Progenitor cell of endocrine pancreas (in vitro differentiated cells): ENCODE measurements around the gene CHORDC1. TPM values are rescaled to one million over a fixed set of nuclear protein-coding genes. Genes with fewer than 3 reads are reported as not detected.
A peak's percentile ranks its signal among the peaks of the same experiment; 100 is the strongest.

Source experiments
- DNase-seq: peaks from one replicate; pipeline ENCODE4 v3.0.0; 2021; ENCODE audit warnings: low spot score; ENCODE audit not compliant: unreplicated experiment
- H3K27ac Mint-ChIP-seq: 2 replicates; pipeline ENCODE4 v1.8.0; 2021; ENCODE audit warnings: mild to moderate bottlenecking, moderate library complexity, mixed read lengths
- H3K27me3 Mint-ChIP-seq: 2 replicates; pipeline ENCODE4 v1.8.0; 2021; ENCODE audit warnings: mixed read lengths
- H3K36me3 Mint-ChIP-seq: 2 replicates; pipeline ENCODE4 v1.8.0; 2022; ENCODE audit warnings: mixed read lengths; ENCODE audit not compliant: insufficient read depth
- H3K4me1 Mint-ChIP-seq: 2 replicates; pipeline ENCODE4 v1.8.0; 2021; ENCODE audit warnings: low read depth, mixed read lengths
- H3K4me3 Mint-ChIP-seq: 2 replicates; pipeline ENCODE4 v1.8.0; 2021; ENCODE audit warnings: low read depth, mild to moderate bottlenecking, moderate library complexity, mixed read lengths
- H3K9me3 Mint-ChIP-seq: 2 replicates; pipeline ENCODE4 v1.8.0; 2021; ENCODE audit warnings: low read depth, mixed read lengths
- total RNA-seq: library from RNA; stranded (reverse); gene quantifications from 2 replicates; pipeline ENCODE4 v1.2.1, GENCODE V29; 2021
- TF ChIP-seq, protein P1 (sequence below): fragments of 200-600 bp; sonication (generic); IDR thresholded peaks from one replicate; pipeline ENCODE4 v1.5.0; 2021; ENCODE audit warnings: antibody characterized with exemption, mild to moderate bottlenecking; ENCODE audit not compliant: unreplicated experiment

Gene CHORDC1
- total RNA-seq, 1 donor from 2014 or later = 56.8 TPM

DNA sequence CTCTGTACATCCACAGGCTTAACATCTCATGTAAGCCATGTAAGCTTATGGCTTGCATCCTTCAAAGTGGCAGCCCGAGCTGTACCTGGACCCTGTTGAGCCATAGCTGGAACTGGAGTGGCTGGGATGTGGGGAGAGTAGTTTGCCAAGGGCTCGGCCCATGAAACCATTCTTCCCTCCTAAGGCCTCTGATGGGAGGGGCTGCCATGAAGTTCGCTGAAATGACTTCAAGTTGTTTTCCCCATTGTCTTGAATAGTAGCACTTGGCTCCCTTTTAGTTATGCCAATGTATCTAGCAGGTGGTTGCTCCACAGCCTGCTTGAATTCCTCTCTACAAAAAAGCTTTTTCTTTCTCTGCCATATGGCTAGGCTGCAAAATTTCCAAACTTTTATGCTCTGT is 5.2 kb upstream of the CHORDC1 start:
- H3K27ac Mint-ChIP-seq = no peak overlapping the region
- no peaks in the 10 kb centered on the region for H3K36me3 Mint-ChIP-seq
- DNase-seq = no peak
- H3K9me3 Mint-ChIP-seq = peaks cover 5% of the 10 kb centered on the region
- peaks cover 5% of the 10 kb centered on the region for H3K4me1 Mint-ChIP-seq
- H3K4me3 Mint-ChIP-seq = no peak overlapping the region
- no peaks in the 10 kb centered on the region for H3K27me3 Mint-ChIP-seq
- TF ChIP-seq, protein P1, sequence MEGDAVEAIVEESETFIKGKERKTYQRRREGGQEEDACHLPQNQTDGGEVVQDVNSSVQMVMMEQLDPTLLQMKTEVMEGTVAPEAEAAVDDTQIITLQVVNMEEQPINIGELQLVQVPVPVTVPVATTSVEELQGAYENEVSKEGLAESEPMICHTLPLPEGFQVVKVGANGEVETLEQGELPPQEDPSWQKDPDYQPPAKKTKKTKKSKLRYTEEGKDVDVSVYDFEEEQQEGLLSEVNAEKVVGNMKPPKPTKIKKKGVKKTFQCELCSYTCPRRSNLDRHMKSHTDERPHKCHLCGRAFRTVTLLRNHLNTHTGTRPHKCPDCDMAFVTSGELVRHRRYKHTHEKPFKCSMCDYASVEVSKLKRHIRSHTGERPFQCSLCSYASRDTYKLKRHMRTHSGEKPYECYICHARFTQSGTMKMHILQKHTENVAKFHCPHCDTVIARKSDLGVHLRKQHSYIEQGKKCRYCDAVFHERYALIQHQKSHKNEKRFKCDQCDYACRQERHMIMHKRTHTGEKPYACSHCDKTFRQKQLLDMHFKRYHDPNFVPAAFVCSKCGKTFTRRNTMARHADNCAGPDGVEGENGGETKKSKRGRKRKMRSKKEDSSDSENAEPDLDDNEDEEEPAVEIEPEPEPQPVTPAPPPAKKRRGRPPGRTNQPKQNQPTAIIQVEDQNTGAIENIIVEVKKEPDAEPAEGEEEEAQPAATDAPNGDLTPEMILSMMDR = no peak

DNA sequence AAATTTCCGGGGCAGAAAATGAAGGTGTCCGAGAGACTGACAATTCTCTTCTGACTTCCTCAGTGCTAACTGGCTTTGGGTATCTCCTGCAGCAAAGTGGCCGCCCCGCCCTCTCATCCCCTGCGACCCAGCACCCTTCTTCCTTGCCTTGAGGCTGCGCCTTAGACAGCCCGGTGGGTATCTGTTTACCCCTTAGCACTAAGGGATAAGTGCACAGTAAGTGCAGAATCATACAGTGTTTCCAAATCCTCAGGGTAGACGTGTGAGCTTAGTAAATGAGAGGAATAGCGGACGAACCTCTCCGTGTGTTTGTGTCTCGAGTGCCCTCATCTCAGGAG is 368 bp upstream of the CHORDC1 start:
- Mint-ChIP-seq H3K27ac (peak overlapping the region; percentile 70), H3K4me1 (peaks cover 24% of the 10 kb centered on the region), H3K36me3 (peaks cover 7% of the 10 kb centered on the region), H3K9me3 (peaks cover 6% of the 10 kb centered on the region), H3K27me3 (no peaks in the 10 kb centered on the region), H3K4me3 (peak overlapping the region; percentile 92)
- TF ChIP-seq, protein P1 = no peak
- no peak for DNase-seq

DNA sequence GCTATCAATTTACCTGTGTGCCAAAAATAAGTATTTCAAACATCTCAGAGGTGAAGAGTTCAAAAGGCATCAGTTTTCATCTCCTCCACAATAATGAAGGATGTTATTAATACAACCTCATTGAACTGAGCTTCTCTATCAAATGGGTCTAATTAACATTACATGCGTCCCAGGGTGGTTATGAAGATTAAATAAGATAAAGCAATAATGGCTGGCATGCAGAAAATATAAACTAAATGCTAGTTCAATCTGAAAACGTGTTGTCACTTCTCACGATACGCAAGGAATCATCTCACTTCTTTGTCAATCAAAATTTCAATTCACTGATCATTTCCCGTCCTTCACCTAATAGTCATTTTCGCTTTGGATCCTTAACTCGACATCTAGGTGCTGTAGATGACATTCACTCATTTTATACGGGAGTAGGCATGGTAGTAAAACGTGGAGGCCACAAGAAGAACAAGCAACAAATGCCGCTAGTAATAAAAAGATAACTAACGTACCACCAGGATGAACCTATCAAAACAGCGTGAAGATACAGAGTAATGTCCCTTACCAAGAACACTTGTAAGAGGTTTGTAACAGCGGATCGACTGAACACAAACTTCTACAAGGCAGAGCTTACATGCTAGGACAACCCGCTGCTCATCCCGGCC is 918 bp downstream of the CHORDC1 start:
- no peak for DNase-seq
- TF ChIP-seq, protein P1 = no peak
- Mint-ChIP-seq H3K36me3 (peaks cover 7% of the 10 kb centered on the region), H3K27me3 (no peaks in the 10 kb centered on the region), H3K27ac (peak overlapping the region; percentile 97), H3K9me3 (peaks cover 6% of the 10 kb centered on the region), H3K4me3 (peak overlapping the region; percentile 92), H3K4me1 (peaks cover 24% of the 10 kb centered on the region)

DNA sequence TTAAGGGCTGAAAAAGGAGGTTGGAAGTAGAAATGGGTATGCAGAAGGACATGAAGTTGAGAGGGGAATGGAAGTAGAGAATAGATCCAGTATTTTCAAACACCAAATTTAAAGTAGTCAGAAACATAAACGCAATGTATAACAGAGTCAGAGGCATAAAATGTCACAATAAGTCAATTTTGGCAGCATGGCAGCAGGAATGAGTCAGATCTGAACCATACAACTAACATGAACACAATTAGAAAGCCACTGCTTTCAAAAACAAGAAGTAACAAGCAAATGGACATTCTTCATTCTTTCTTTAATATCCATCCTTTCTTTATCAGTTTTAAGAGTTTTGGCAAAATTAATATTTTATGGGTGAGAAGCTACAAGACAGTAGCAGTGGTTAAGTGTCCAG is 2.5 kb downstream of the CHORDC1 start:
- Mint-ChIP-seq H3K4me3 (peak overlapping the region; percentile 49), H3K36me3 (peaks cover 8% of the 10 kb centered on the region), H3K27me3 (no peaks in the 10 kb centered on the region), H3K9me3 (peaks cover 6% of the 10 kb centered on the region), H3K4me1 (peaks cover 22% of the 10 kb centered on the region), H3K27ac (peak overlapping the region; percentile 25)
- TF ChIP-seq, protein P1 = no peak
- no peak for DNase-seq

DNA sequence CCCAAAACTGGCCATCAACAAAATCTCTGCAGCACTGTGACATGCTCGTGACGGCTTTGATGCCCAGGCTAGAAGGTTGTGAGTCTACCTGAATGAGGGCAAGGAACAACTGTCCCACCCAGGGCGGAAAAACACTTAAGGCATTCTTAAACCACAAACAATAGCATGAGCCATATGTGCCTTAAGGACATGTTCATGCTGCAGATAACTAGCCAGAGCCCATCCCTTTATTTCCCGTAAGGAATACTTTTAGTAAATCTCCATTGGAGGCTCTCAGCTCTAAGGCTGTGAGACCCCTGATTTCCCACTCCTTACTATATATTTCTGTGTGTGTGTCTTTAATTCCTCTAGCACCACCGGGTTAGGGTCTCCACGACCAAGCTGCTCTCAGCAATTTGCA is 3.4 kb downstream of the CHORDC1 start:
- peaks cover 8% of the 10 kb centered on the region for H3K36me3 Mint-ChIP-seq
- peaks cover 6% of the 10 kb centered on the region for H3K9me3 Mint-ChIP-seq
- no peaks in the 10 kb centered on the region for H3K27me3 Mint-ChIP-seq
- peaks cover 22% of the 10 kb centered on the region for H3K4me1 Mint-ChIP-seq
- TF ChIP-seq, protein P1 = no peak
- DNase-seq = no peak
- no peak overlapping the region for H3K4me3 Mint-ChIP-seq
- no peak overlapping the region for H3K27ac Mint-ChIP-seq
